Lower lobe of right lung (tissue), 2 donors: ENCODE measurements around the gene KLHDC7A. TPM values are rescaled to one million over a fixed set of nuclear protein-coding genes. Genes with fewer than 3 reads are reported as not detected.
"Not testable (repeated sequence)": the region's sequence is repeated elsewhere in the genome, so short reads cannot be mapped to it uniquely, and the experiment has no call there.

ENCODE experiments used
- ATAC-seq, 2 donors: fragments of 200-7000 bp; cut with Tn5 transposase; one replicate each; pipeline ENCODE4 v1.9.1; 2020 to 2022; ENCODE audit warnings: mild to moderate bottlenecking in 2 of 2, moderate library complexity in 2 of 2
- DNase-seq: peaks from one replicate; pipeline ENCODE4 v3.0.0-alpha.2; 2020
- H3K27ac ChIP-seq: fragments of 200-600 bp; one replicate; pipeline ENCODE4 v1.8.0; 2022
- H3K27me3 ChIP-seq: fragments of 200-600 bp; one replicate; pipeline ENCODE4 v1.8.0; 2022; ENCODE audit warnings: low read depth
- H3K36me3 ChIP-seq: fragments of 200-600 bp; one replicate; pipeline ENCODE4 v1.8.0; 2022; ENCODE audit warnings: mild to moderate bottlenecking
- H3K4me1 ChIP-seq: fragments of 200-600 bp; one replicate; pipeline ENCODE4 v1.8.0; 2022
- H3K4me3 ChIP-seq: fragments of 200-600 bp; one replicate; pipeline ENCODE4 v1.8.0; 2022; ENCODE audit warnings: mild to moderate bottlenecking
- H3K9me3 ChIP-seq: fragments of 200-600 bp; one replicate; pipeline ENCODE4 v1.8.0; 2022
- intact Hi-C: fragments of 100-400 bp; cut with DNase I; formaldehyde crosslinking; loops from one replicate; pipeline ENCODE4 v1.11.0; 2022
- total RNA-seq: library from RNA; stranded (reverse); fragmentation: NEBNext Ultra II Directional; extraction: Animal tissue kit (Norgen Biotek cat#: 25700); gene quantifications from one replicate; pipeline ENCODE4 v1.2.1, GENCODE V29; 2021
- TF ChIP-seq, protein P1 (sequence below): fragments of 200-600 bp; IDR thresholded peaks from one replicate; pipeline ENCODE4 v1.8.0; 2022; ENCODE audit warnings: antibody characterized with exemption, mild to moderate bottlenecking
- donor health status: DM: no; HTN: yes; CAD: no; lungs with severe emphysema.

The KLHDC7A gene
- total RNA-seq, 1 donor from 2014 or later: 1.1 TPM

DNA sequence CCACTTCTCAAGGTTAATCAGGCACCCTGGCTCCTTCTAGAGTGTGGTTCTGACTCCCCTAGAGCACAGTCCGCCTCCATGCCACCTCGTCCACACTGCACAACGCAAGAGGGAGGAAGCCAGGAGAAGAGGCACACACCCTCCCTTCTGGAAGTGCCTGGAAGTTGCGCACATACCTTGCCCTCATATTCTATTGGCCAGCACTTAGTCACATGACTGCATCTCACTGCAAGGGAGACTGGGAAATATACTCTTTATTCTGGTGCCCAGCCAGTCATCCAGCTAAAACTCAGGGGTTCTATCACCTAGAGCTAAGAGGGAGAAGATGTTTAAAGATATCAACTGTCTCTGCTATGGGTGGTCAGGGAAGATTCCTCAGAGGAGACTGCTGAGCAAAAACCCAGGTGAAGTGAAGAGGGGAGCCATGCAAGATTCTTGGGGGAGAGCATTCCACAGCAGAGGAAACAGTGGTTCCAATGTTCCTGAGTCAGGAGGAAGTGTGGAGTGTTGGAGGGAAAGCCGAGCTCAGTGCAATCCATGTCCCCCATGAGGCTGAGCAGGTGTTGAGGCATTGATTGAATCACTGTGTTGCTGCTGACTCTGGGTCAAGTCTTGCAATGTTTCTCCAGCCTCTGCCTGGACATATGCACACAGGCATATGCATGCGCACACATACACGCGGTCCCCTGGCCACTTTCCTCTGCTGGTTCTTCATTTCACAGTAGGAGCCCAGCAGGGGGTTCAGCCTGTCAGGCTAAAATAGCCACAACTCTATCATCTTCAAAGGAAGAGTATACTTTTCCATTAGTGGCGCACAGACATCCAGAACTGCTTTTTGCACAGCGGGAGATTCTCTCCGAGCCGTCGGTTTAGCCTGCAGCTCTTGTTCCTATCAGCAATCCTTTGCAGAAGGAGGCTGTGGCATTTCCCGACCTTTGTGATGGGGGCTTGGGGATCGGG lies 22.3 kb upstream of the KLHDC7A start:
- DNase-seq: no peak
- no peak for ATAC-seq
- Histone ChIP-seq H3K4me3 (no peak overlapping the region), H3K36me3 (no peaks in the 10 kb centered on the region), H3K27me3 (peaks cover 7% of the 10 kb centered on the region), H3K27ac (no peak overlapping the region), H3K4me1 (no peaks in the 10 kb centered on the region), H3K9me3 (no peaks in the 10 kb centered on the region)
- intact Hi-C loops: no loop called here
- TF ChIP-seq, protein P1, sequence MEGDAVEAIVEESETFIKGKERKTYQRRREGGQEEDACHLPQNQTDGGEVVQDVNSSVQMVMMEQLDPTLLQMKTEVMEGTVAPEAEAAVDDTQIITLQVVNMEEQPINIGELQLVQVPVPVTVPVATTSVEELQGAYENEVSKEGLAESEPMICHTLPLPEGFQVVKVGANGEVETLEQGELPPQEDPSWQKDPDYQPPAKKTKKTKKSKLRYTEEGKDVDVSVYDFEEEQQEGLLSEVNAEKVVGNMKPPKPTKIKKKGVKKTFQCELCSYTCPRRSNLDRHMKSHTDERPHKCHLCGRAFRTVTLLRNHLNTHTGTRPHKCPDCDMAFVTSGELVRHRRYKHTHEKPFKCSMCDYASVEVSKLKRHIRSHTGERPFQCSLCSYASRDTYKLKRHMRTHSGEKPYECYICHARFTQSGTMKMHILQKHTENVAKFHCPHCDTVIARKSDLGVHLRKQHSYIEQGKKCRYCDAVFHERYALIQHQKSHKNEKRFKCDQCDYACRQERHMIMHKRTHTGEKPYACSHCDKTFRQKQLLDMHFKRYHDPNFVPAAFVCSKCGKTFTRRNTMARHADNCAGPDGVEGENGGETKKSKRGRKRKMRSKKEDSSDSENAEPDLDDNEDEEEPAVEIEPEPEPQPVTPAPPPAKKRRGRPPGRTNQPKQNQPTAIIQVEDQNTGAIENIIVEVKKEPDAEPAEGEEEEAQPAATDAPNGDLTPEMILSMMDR: no peak

GRCh38 chr1:18461656-18462055 lies 19.1 kb upstream of the KLHDC7A start:
- intact Hi-C loops: no loop called here
- Histone ChIP-seq H3K36me3 (no peaks in the 10 kb centered on the region), H3K4me3 (no peak overlapping the region), H3K9me3 (no peaks in the 10 kb centered on the region), H3K27me3 (peaks cover 7% of the 10 kb centered on the region), H3K4me1 (no peaks in the 10 kb centered on the region), H3K27ac (no peak overlapping the region)
- no peak for ATAC-seq
- DNase-seq: no peak
- TF ChIP-seq, protein P1: no peak

DNA sequence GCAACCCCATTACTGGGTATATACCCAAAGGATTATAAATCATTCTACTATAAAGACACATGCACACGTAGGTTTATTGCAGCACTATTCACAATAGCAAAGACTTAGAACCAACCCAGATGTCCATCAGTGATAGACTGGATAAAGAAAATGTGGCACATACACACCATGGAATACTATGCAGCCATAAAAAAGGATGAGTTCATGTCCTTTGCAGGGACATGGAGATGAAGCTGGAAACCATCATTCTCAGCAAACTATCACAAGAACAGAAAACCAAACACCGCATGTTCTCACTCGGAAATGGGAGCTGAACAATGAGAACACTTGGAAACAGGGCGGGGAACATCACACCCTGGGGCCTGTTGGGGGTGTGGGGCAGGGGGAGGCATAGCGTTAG lies 18.2 kb upstream of the KLHDC7A start:
- H3K4me3 ChIP-seq, H3K4me1 ChIP-seq, intact Hi-C loops, DNase-seq, H3K9me3 ChIP-seq, H3K36me3 ChIP-seq, H3K27ac ChIP-seq, ATAC-seq, H3K27me3 ChIP-seq: not testable (repeated sequence)

- DNase-seq (no peak), ATAC-seq (no peak)
- Histone ChIP-seq H3K27me3 (peaks cover 7% of the 10 kb centered on the region), H3K9me3 (no peaks in the 10 kb centered on the region), H3K4me3 (no peak overlapping the region), H3K27ac (no peak overlapping the region), H3K36me3 (no peaks in the 10 kb centered on the region), H3K4me1 (no peaks in the 10 kb centered on the region)
- intact Hi-C loops: no loop called here
- TF ChIP-seq, protein P1: no peak
Measured at GRCh38 chr1:18463063-18463462, 17.7 kb upstream of the KLHDC7A start.

DNA sequence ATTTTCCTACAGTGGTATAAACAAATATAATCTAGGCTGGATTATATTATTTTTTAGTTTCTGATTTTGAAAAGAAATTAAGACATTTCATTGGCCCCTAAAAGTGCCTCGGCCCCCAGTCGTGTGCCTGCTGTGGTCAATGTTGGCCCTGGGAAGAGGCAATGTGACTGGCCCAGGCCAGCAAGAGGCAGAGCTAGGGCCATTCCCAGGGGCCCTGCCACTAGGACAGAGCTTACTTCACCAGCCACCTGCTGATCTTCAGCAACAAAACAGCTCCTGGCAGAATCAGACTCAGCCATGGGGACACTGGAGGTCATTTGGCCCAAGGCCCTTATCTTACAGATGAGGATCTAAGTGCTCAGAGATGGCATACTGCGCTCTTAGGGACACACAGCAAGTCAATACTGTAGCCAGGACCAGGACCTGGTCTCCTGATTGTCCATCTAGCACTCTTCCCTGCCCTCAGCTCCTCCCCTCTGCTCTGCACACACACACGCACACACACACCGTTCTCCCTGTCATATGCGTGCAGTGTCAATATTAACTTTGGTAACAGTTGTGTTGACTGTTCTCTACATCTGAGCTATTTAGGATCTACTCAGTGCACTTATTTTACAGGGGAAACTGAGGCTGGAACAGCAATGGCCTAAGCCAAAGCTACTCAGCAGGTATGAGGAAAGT lies 16.6 kb upstream of the KLHDC7A start:
- intact Hi-C loops: no loop called here
- no peak overlapping the region for H3K27ac ChIP-seq
- ATAC-seq: peak; percentile 56 to 67

More for the DNA sequence above, 16.6 kb upstream of the KLHDC7A start:
- Histone ChIP-seq H3K4me1 (no peaks in the 10 kb centered on the region), H3K27me3 (no peaks in the 10 kb centered on the region), H3K9me3 (no peaks in the 10 kb centered on the region), H3K4me3 (no peak overlapping the region), H3K36me3 (no peaks in the 10 kb centered on the region)
- TF ChIP-seq, protein P1: no peak
- no peak for DNase-seq
